ENCODE measurements around the gene FBXL14. TPM values are rescaled to one million over a fixed set of nuclear protein-coding genes. Genes with fewer than 3 reads are reported as not detected.
A peak's percentile ranks its signal among the peaks of the same experiment; 100 is the strongest.

FBXL14 gene
- total RNA-seq, 1 experiment from 2014 or later = 18.3 TPM

GRCh38 chr12:1632702-1633101 is 38.3 kb upstream of the FBXL14 start:
- no peaks in the 10 kb centered on the region for H3K9me2 ChIP-seq (replicated peaks; ENCODE audit: low read length)
- BruUV-seq (replicated peaks) = no TSS peak
- H3K4me3 ChIP-seq (ENCODE audit: low read length) = no peak overlapping the region
- H3K4me2 ChIP-seq (ENCODE audit: low read length) = no peak overlapping the region
- no peaks in the 10 kb centered on the region for H3K79me2 ChIP-seq (ENCODE audit: low read length)
- ChIA-PET CTCF (no interaction called here), POLR2A (ENCODE audit: unreplicated experiment) (no interaction called here)
- 0 out of 2 replicates have a peak, but pooled peaks cover 9% of the 10 kb centered on the region for H3K4me1 ChIP-seq (ENCODE audit: insufficient read depth, low read length)
- no peak for TF ChIP-seq EZH2 (IDR thresholded peaks at IDR 0.05; ENCODE audit: low read length, unreplicated experiment)
- no peak for TF ChIP-seq CTCF (conservative IDR thresholded peaks at IDR 0.05; ENCODE audit: low read depth, low read length)
- TF ChIP-seq EZH2phosphoT487 (IDR thresholded peaks at IDR 0.05; ENCODE audit: borderline replicate concordance, low read length) = no peak
- no peaks in the 10 kb centered on the region for H3K36me3 ChIP-seq (ENCODE audit: low read depth, low read length)
- ATAC-seq = no peak
- no peaks in the 10 kb centered on the region for H3F3A ChIP-seq (ENCODE audit: low read length, unreplicated experiment)
- H3K27ac ChIP-seq (ENCODE audit: low read length) = no peak overlapping the region
- DNase-seq = no peak
- no peaks in the 10 kb centered on the region for H3K9me3 ChIP-seq (ENCODE audit: low read length)
- H4K20me1 ChIP-seq (ENCODE audit: low read length) = no peaks in the 10 kb centered on the region
- H3K9ac ChIP-seq (ENCODE audit: low read length) = no peak overlapping the region
- H2AFZ ChIP-seq (ENCODE audit: low read length) = no peak overlapping the region
- peaks cover 14% of the 10 kb centered on the region for H3K27me3 ChIP-seq (ENCODE audit: low read length)
- intact Hi-C loops (cut with micrococcal nuclease) = loop anchor here (5.0 kb wide), 2 partner anchors 160 to 305 kb away; no protein-coding TSS in a partner anchor

GRCh38 chr12:1630827-1631591 is 36.6 kb upstream of the FBXL14 start:
- no peaks in the 10 kb centered on the region for H3K9me2 ChIP-seq (replicated peaks; ENCODE audit: low read length)
- H4K20me1 ChIP-seq (ENCODE audit: low read length) = no peaks in the 10 kb centered on the region
- ATAC-seq (no peak), DNase-seq (no peak)
- 0 out of 2 replicates have a peak, but pooled peaks cover 9% of the 10 kb centered on the region for H3K4me1 ChIP-seq (ENCODE audit: insufficient read depth, low read length)
- no peak overlapping the region for H3K4me3 ChIP-seq (ENCODE audit: low read length)
- no peak overlapping the region for H2AFZ ChIP-seq (ENCODE audit: low read length)
- no peak overlapping the region for H3K9ac ChIP-seq (ENCODE audit: low read length)
- CTCF ChIA-PET = interaction anchor here (1.0 kb wide), 1 partner anchor 298 kb away, joined by 3 read pairs; no protein-coding TSS in a partner anchor
- H3K27me3 ChIP-seq (ENCODE audit: low read length) = peaks cover 14% of the 10 kb centered on the region
- no peaks in the 10 kb centered on the region for H3K79me2 ChIP-seq (ENCODE audit: low read length)
- intact Hi-C loops (cut with micrococcal nuclease) = loop anchor here (5.0 kb wide), 2 partner anchors 161 to 306 kb away; no protein-coding TSS in a partner anchor
- no peaks in the 10 kb centered on the region for H3F3A ChIP-seq (ENCODE audit: low read length, unreplicated experiment)
- BruUV-seq (replicated peaks) = no TSS peak
- no peaks in the 10 kb centered on the region for H3K36me3 ChIP-seq (ENCODE audit: low read depth, low read length)
- TF ChIP-seq EZH2phosphoT487 (IDR thresholded peaks at IDR 0.05; ENCODE audit: borderline replicate concordance, low read length) = no peak
- TF ChIP-seq EZH2 (IDR thresholded peaks at IDR 0.05; ENCODE audit: low read length, unreplicated experiment) = no peak
- TF ChIP-seq CTCF (conservative IDR thresholded peaks at IDR 0.05; ENCODE audit: low read depth, low read length) = no peak
- H3K4me2 ChIP-seq (ENCODE audit: low read length) = peak overlapping the region; percentile 88; the same call in 1 of the 2 replicates
- POLR2A ChIA-PET (ENCODE audit: unreplicated experiment) = no interaction called here
- no peaks in the 10 kb centered on the region for H3K9me3 ChIP-seq (ENCODE audit: low read length)
- H3K27ac ChIP-seq (ENCODE audit: low read length) = no peak overlapping the region
